ENCODE data around the gene PLPP6. TPM values are rescaled to one million over a fixed set of nuclear protein-coding genes. Genes with fewer than 3 reads are reported as not detected.

The PLPP6 gene
- total RNA-seq, 4 donors from 2014 or later: 4.2 to 8.0 (median 5.6) TPM

GRCh38 chr9:4680750-4681149 is 18.7 kb downstream of the PLPP6 start:
- Histone ChIP-seq H3K4me1 (peaks cover 0 to 49% (median 15%) of the 10 kb centered on the region in 4 donors), H3K9me3 (no peaks in the 10 kb centered on the region), H3K27ac (peak overlapping the region; percentile 91 to 98 (median 98)), H3K27me3 (no peaks in the 10 kb centered on the region), H3K4me3 (peak overlapping the region; percentile 83 to 92 (median 87)), H3K36me3 (peaks cover 0 to 12% (median 0%) of the 10 kb centered on the region in 3 donors)
- WGBS, 2 donors: 36 to 38% methylated on average over 2 of the region's 2 CpGs
- TF ChIP-seq POLR2A (IDR thresholded peaks at IDR 0.05) (no peak), EP300 (IDR thresholded peaks at IDR 0.05) (no peak), CTCF (IDR thresholded peaks at IDR 0.05) (no peak)
- DNase-seq (ENCODE audit: low spot score in 2 of 2): no peak

- Histone ChIP-seq H3K4me1 (peaks cover 0 to 71% (median 14%) of the 10 kb centered on the region in 4 donors), H3K27ac (no peak overlapping the region), H3K9me3 (no peaks in the 10 kb centered on the region), H3K4me3 (no peak overlapping the region), H3K36me3 (peaks cover 0 to 29% (median 0%) of the 10 kb centered on the region in 3 donors), H3K27me3 (no peaks in the 10 kb centered on the region)
- TF ChIP-seq POLR2A (IDR thresholded peaks at IDR 0.05): no peak
- no peak for TF ChIP-seq EP300 (IDR thresholded peaks at IDR 0.05)
- TF ChIP-seq CTCF (IDR thresholded peaks at IDR 0.05): no peak
- 86 to 87% methylated on average over 4 of the region's 4 CpGs for WGBS, 2 donors
- no peak for DNase-seq (ENCODE audit: low spot score in 2 of 2)
Observed at GRCh38 chr9:4684820-4685219, 22.7 kb downstream of the PLPP6 start.

GRCh38 chr9:4686112-4686511 is 24.0 kb downstream of the PLPP6 start:
- no peak for TF ChIP-seq EP300 (IDR thresholded peaks at IDR 0.05)
- TF ChIP-seq POLR2A (IDR thresholded peaks at IDR 0.05): no peak
- no peak for TF ChIP-seq CTCF (IDR thresholded peaks at IDR 0.05)
- no peaks in the 10 kb centered on the region for H3K27me3 ChIP-seq
- no peak overlapping the region for H3K4me3 ChIP-seq
- H3K27ac ChIP-seq: peak overlapping the region in 1 of 4 donors; percentile 51
- H3K9me3 ChIP-seq: no peaks in the 10 kb centered on the region
- WGBS, 2 donors: 86 to 87% methylated on average over 4 of the region's 4 CpGs
- H3K4me1 ChIP-seq: peaks cover 0 to 65% (median 6%) of the 10 kb centered on the region in 4 donors
- H3K36me3 ChIP-seq: peaks cover 0 to 38% (median 0%) of the 10 kb centered on the region in 3 donors
- DNase-seq (ENCODE audit: low spot score in 2 of 2): no peak

- no peaks in the 10 kb centered on the region for H3K9me3 ChIP-seq
- no peaks in the 10 kb centered on the region for H3K27me3 ChIP-seq
- TF ChIP-seq EP300 (IDR thresholded peaks at IDR 0.05) (no peak), CTCF (IDR thresholded peaks at IDR 0.05) (no peak), POLR2A (IDR thresholded peaks at IDR 0.05) (no peak)
- H3K27ac ChIP-seq: peak overlapping the region in 2 of 4 donors; percentile 49 to 51
- 73 to 77% methylated on average over 1 of the region's 1 CpG for WGBS, 2 donors
- peaks cover 0 to 60% (median 3%) of the 10 kb centered on the region in 4 donors for H3K4me1 ChIP-seq
- H3K4me3 ChIP-seq: no peak overlapping the region
- peaks cover 0 to 43% (median 0%) of the 10 kb centered on the region in 3 donors for H3K36me3 ChIP-seq
- no peak for DNase-seq (ENCODE audit: low spot score in 2 of 2)
Observed at GRCh38 chr9:4686584-4686983, 24.5 kb downstream of the PLPP6 start.

- 50 to 80% methylated on average over 2 of the region's 2 CpGs for WGBS, 2 donors
- H3K9me3 ChIP-seq: no peaks in the 10 kb centered on the region
- no peak for TF ChIP-seq EP300 (IDR thresholded peaks at IDR 0.05)
- no peak for TF ChIP-seq CTCF (IDR thresholded peaks at IDR 0.05)
- TF ChIP-seq POLR2A (IDR thresholded peaks at IDR 0.05): no peak
- H3K27me3 ChIP-seq: no peaks in the 10 kb centered on the region
- no peak overlapping the region for H3K27ac ChIP-seq
- no peak overlapping the region for H3K4me3 ChIP-seq
- no peak for DNase-seq (ENCODE audit: low spot score in 2 of 2)
- H3K4me1 ChIP-seq: peaks cover 0 to 55% (median 3%) of the 10 kb centered on the region in 4 donors
- H3K36me3 ChIP-seq: peaks cover 0 to 50% (median 0%) of the 10 kb centered on the region in 3 donors
Observed at GRCh38 chr9:4689021-4689420, 26.9 kb downstream of the PLPP6 start.
